ENCODE measurements around the gene MEFV. TPM values are rescaled to one million over a fixed set of nuclear protein-coding genes. Genes with fewer than 3 reads are reported as not detected.

Gene MEFV
- total and polyA plus RNA-seq, 2 of the 13 experiments (the other 11 are each of a cell fraction or from before 2014, with no cell fraction given): 0.22 TPM; not detected in 1

GRCh38 chr16:3234857-3235561, 21.4 kb downstream of the MEFV start, which contains the start of gene ZNF200 (continued):
- TF ChIP-seq PATZ1 (CRISPR knock-in tag; IDR thresholded peaks at IDR 0.05): peak; percentile 41; the same call in 1 of the 2 replicates
- TF ChIP-seq FOXK2 (IDR thresholded peaks at IDR 0.05): no peak
- peak; percentile 47; the same call in 1 of the 2 replicates for TF ChIP-seq ZNF280D (CRISPR knock-in tag; IDR thresholded peaks at IDR 0.05)
- no peak for TF ChIP-seq NR3C1 (CRISPR knock-in tag; IDR thresholded peaks at IDR 0.05)
- peak; percentile 91 for TF ChIP-seq ZNF143 (CRISPR knock-in tag; IDR thresholded peaks at IDR 0.05)
- TF ChIP-seq ZMYM2 (CRISPR knock-in tag; IDR thresholded peaks at IDR 0.05): 0 out of 2 replicates have a peak, but pooled peaks have one; percentile 64
- 0 out of 2 replicates have a peak, but pooled peaks have one; percentile 56 for TF ChIP-seq KLF6 (CRISPR knock-in tag; IDR thresholded peaks at IDR 0.05)
- no peak for TF ChIP-seq TEAD2 (CRISPR knock-in tag; IDR thresholded peaks at IDR 0.05)
- TF ChIP-seq ERF (CRISPR knock-in tag; IDR thresholded peaks at IDR 0.05): peak; percentile 76; the same call in 1 of the 2 replicates
- TF ChIP-seq HOXD1 (CRISPR knock-in tag; IDR thresholded peaks at IDR 0.05): 0 out of 2 replicates have a peak, but pooled peaks have one; percentile 56
- TF ChIP-seq CAMTA2 (CRISPR knock-in tag; IDR thresholded peaks at IDR 0.05; ENCODE audit: borderline replicate concordance): peak; percentile 64; the same call in 1 of the 2 replicates
- TF ChIP-seq ZNF850 (CRISPR knock-in tag; conservative IDR thresholded peaks at IDR 0.05): peak; percentile 69; the same call in 1 of the 2 replicates
- TF ChIP-seq ZNF232 (CRISPR knock-in tag; IDR thresholded peaks at IDR 0.05; ENCODE audit: borderline replicate concordance): peak; percentile 77; the same call in 1 of the 2 replicates
- TF ChIP-seq ARNTL (CRISPR knock-in tag; IDR thresholded peaks at IDR 0.05): no peak
- TF ChIP-seq ZBTB8A (CRISPR knock-in tag; IDR thresholded peaks at IDR 0.05; ENCODE audit: borderline replicate concordance, low read depth): no peak
- no peak for TF ChIP-seq ZNF383 (CRISPR knock-in tag; IDR thresholded peaks at IDR 0.05; ENCODE audit: borderline replicate concordance)
- peak; percentile 77; the same call in 1 of the 2 replicates for TF ChIP-seq MEIS1 (CRISPR knock-in tag; IDR thresholded peaks at IDR 0.05; ENCODE audit: borderline replicate concordance)
- no peak for TF ChIP-seq CBX2 (IDR thresholded peaks at IDR 0.05; ENCODE audit: low read depth, low read length)
- no peak for TF ChIP-seq CBX2 (CRISPR knock-in tag; IDR thresholded peaks at IDR 0.05; ENCODE audit: low read depth)
- TF ChIP-seq ZNF616 (CRISPR knock-in tag; IDR thresholded peaks at IDR 0.05; ENCODE audit: low read depth): peak; percentile 38; the same call in 1 of the 2 replicates
- peak; percentile 88 for TF ChIP-seq TFDP2 (CRISPR knock-in tag; IDR thresholded peaks at IDR 0.05)
- TF ChIP-seq ZNF691 (CRISPR knock-in tag; IDR thresholded peaks at IDR 0.05; ENCODE audit: borderline replicate concordance, low read depth): peak; percentile 78; the same call in 1 of the 2 replicates
- TF ChIP-seq PHF8 (CRISPR knock-in tag; IDR thresholded peaks at IDR 0.05): peak; percentile 97
